WTC11 (cell line): ENCODE results near the gene DDX10.

ENCODE experiments used
- CTCF ChIP-seq: fragments of 200-600 bp; IDR thresholded peaks from 2 replicates; pipeline ENCODE4 v1.8.0; 2022; ENCODE audit warnings: antibody characterized with exemption
- RELA ChIP-seq: sonication (generic); formaldehyde crosslinking; IDR thresholded peaks from 2 replicates; pipeline ENCODE4 v1.8.1; 2022; ENCODE audit warnings: missing genetic modification reagents, mild to moderate bottlenecking, borderline replicate concordance

- TF ChIP-seq RELA (CRISPR knock-in tag) (no peak), CTCF (no peak; the same call in 1 of the 2 replicates)
Measured at GRCh38 chr11:108788565-108789199, 123.8 kb downstream of the DDX10 start.
